ENCODE results near the gene NR2F6.

The NR2F6 gene

GRCh38 chr19:17206736-17207581, 38.8 kb downstream of the NR2F6 start:
- Histone ChIP-seq H3K4me1 (ENCODE audit: low read depth, poor library complexity, severe bottlenecking) (no peaks in the 10 kb centered on the region), H2AFZ (ENCODE audit: low read depth) (no peak overlapping the region), H3K27ac (no peak overlapping the region), H3K27me3 (ENCODE audit: insufficient read depth, low read depth) (no peaks in the 10 kb centered on the region), H4K20me1 (ENCODE audit: insufficient read depth) (no peaks in the 10 kb centered on the region), H3K79me2 (ENCODE audit: insufficient read depth, low read depth) (no peaks in the 10 kb centered on the region), H3K4me2 (no peak overlapping the region), H3K36me3 (ENCODE audit: insufficient read depth) (no peaks in the 10 kb centered on the region), H3K9ac (no peak overlapping the region), H3K4me3 (IDR thresholded peaks at IDR 0.05; ENCODE audit: insufficient read depth, low read depth, low read length) (no peak overlapping the region)
- no peak for TF ChIP-seq CTCF (conservative IDR thresholded peaks at IDR 0.05; ENCODE audit: low read depth, low read length)

GRCh38 chr19:17205237-17206140, 40.2 kb downstream of the NR2F6 start:
- Histone ChIP-seq H4K20me1 (ENCODE audit: insufficient read depth) (no peaks in the 10 kb centered on the region), H2AFZ (ENCODE audit: low read depth) (no peak overlapping the region), H3K4me1 (ENCODE audit: low read depth, poor library complexity, severe bottlenecking) (no peaks in the 10 kb centered on the region), H3K36me3 (ENCODE audit: insufficient read depth) (no peaks in the 10 kb centered on the region), H3K4me3 (IDR thresholded peaks at IDR 0.05; ENCODE audit: insufficient read depth, low read depth, low read length) (no peak overlapping the region), H3K27ac (no peak overlapping the region), H3K9ac (no peak overlapping the region), H3K79me2 (ENCODE audit: insufficient read depth, low read depth) (no peaks in the 10 kb centered on the region), H3K4me2 (no peak overlapping the region), H3K27me3 (ENCODE audit: insufficient read depth, low read depth) (no peaks in the 10 kb centered on the region)
- peak; percentile 62 for TF ChIP-seq CTCF (conservative IDR thresholded peaks at IDR 0.05; ENCODE audit: low read depth, low read length)

GRCh38 chr19:17202713-17203112, 43.0 kb downstream of the NR2F6 start:
- H3K36me3 ChIP-seq (ENCODE audit: insufficient read depth), result no peaks in the 10 kb centered on the region
- no peak overlapping the region for H3K27ac ChIP-seq
- no peak overlapping the region for H3K9ac ChIP-seq
- H3K27me3 ChIP-seq (ENCODE audit: insufficient read depth, low read depth), result no peaks in the 10 kb centered on the region
- no peak for TF ChIP-seq CTCF (conservative IDR thresholded peaks at IDR 0.05; ENCODE audit: low read depth, low read length)
- H2AFZ ChIP-seq (ENCODE audit: low read depth), result no peak overlapping the region
- no peaks in the 10 kb centered on the region for H3K4me1 ChIP-seq (ENCODE audit: low read depth, poor library complexity, severe bottlenecking)
- H3K79me2 ChIP-seq (ENCODE audit: insufficient read depth, low read depth), result no peaks in the 10 kb centered on the region
- H3K4me2 ChIP-seq, result no peak overlapping the region
- no peaks in the 10 kb centered on the region for H4K20me1 ChIP-seq (ENCODE audit: insufficient read depth)
- H3K4me3 ChIP-seq (IDR thresholded peaks at IDR 0.05; ENCODE audit: insufficient read depth, low read depth, low read length), result no peak overlapping the region

- Histone ChIP-seq H3K36me3 (ENCODE audit: insufficient read depth) (no peaks in the 10 kb centered on the region), H3K79me2 (ENCODE audit: insufficient read depth, low read depth) (no peaks in the 10 kb centered on the region), H2AFZ (ENCODE audit: low read depth) (no peak overlapping the region), H4K20me1 (ENCODE audit: insufficient read depth) (no peaks in the 10 kb centered on the region), H3K27ac (no peak overlapping the region), H3K9ac (no peak overlapping the region), H3K4me1 (ENCODE audit: low read depth, poor library complexity, severe bottlenecking) (no peaks in the 10 kb centered on the region), H3K4me3 (IDR thresholded peaks at IDR 0.05; ENCODE audit: insufficient read depth, low read depth, low read length) (no peak overlapping the region), H3K27me3 (ENCODE audit: insufficient read depth, low read depth) (no peaks in the 10 kb centered on the region), H3K4me2 (no peak overlapping the region)
- TF ChIP-seq CTCF (conservative IDR thresholded peaks at IDR 0.05; ENCODE audit: low read depth, low read length), result no peak
These were observed 43.5 kb downstream of the NR2F6 start for GRCh38 chr19:17202249-17202648.

Measured in KMS-11 (cell line).